Fibroblast of mammary gland (primary cell): ENCODE results near the gene ACTRT2.

Experiments
- DNase-seq: peaks from one replicate; pipeline ENCODE4 v3.0.0-alpha.2; 2010; ENCODE audit warnings: low read depth
- H3K4me3 ChIP-seq: 2 replicates; pipeline ENCODE4 v1.5.1; 2011; ENCODE audit warnings: low read depth, mild to moderate bottlenecking, low read length, moderate library complexity; ENCODE audit not compliant: control insufficient read depth
- TF ChIP-seq, protein P1 (sequence below): conservative IDR thresholded peaks from 2 replicates; pipeline ENCODE4 v1.5.1; 2011; ENCODE audit warnings: low read depth, low read length, inconsistent platforms; ENCODE audit not compliant: control insufficient read depth, insufficient read depth

ACTRT2 gene

DNA sequence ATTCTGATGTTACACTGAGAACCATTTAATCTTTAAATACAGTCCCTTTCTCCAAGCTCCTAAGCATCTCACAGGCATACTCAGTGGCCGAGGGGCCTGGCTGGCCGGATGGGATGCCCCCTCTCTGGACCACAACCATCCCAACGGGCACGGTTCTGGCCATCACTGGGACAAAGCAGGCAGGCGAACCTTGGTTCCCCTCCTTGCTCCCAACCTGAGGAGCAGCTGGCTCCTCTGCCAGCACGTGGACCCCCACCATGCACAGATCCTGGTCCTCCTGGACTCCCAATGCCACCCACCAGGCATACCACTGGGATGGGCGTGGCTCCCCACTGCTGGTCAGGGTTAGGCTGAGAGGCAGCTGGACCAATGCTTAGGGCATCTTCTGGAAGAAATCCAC is 27.9 kb downstream of the ACTRT2 start:
- TF ChIP-seq, protein P1, sequence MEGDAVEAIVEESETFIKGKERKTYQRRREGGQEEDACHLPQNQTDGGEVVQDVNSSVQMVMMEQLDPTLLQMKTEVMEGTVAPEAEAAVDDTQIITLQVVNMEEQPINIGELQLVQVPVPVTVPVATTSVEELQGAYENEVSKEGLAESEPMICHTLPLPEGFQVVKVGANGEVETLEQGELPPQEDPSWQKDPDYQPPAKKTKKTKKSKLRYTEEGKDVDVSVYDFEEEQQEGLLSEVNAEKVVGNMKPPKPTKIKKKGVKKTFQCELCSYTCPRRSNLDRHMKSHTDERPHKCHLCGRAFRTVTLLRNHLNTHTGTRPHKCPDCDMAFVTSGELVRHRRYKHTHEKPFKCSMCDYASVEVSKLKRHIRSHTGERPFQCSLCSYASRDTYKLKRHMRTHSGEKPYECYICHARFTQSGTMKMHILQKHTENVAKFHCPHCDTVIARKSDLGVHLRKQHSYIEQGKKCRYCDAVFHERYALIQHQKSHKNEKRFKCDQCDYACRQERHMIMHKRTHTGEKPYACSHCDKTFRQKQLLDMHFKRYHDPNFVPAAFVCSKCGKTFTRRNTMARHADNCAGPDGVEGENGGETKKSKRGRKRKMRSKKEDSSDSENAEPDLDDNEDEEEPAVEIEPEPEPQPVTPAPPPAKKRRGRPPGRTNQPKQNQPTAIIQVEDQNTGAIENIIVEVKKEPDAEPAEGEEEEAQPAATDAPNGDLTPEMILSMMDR: no peak
- DNase-seq: no peak
- H3K4me3 ChIP-seq: no peak overlapping the region

DNA sequence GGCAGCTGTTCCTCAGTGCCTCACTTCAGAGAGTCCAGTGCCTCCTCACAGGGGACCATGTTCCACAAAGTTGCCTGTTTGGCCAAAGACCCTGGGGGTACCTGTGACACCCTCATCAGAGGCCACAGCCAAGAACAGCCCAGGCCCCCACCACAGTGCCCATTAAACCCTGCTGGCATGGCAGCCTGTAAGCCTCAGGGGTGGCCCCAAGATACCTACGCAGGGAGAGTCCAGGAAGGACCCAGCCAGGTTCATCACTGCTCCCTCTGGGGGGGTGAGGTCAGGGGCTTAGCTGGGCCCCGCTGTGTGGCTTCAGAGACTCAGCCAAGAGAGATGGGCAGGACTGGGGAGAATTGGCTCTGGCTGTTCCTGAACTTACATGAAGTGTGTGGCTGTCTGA is 28.6 kb downstream of the ACTRT2 start:
- H3K4me3 ChIP-seq: no peak overlapping the region
- no peak for DNase-seq
- TF ChIP-seq, protein P1: no peak

DNA sequence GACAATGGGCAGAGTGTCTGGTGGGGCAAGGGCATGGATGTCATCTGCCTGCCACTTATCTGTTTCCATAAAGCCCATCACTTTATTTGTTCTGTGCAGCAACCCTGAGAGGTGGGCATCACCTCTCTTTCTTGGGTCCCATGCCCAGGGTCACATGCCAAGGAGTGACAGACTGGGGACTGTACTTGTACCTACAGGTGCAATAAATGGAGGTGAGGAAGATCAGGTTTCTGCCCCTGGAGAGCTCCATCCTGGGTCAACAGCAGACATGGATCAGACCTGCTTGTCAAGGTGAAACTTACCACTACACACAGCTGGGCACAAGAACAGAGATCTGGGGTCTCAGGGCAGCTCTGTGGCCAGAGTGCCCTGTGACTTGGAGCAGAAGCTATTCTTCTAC is 29.3 kb downstream of the ACTRT2 start:
- TF ChIP-seq, protein P1: no peak
- DNase-seq: no peak
- H3K4me3 ChIP-seq: no peak overlapping the region

DNA sequence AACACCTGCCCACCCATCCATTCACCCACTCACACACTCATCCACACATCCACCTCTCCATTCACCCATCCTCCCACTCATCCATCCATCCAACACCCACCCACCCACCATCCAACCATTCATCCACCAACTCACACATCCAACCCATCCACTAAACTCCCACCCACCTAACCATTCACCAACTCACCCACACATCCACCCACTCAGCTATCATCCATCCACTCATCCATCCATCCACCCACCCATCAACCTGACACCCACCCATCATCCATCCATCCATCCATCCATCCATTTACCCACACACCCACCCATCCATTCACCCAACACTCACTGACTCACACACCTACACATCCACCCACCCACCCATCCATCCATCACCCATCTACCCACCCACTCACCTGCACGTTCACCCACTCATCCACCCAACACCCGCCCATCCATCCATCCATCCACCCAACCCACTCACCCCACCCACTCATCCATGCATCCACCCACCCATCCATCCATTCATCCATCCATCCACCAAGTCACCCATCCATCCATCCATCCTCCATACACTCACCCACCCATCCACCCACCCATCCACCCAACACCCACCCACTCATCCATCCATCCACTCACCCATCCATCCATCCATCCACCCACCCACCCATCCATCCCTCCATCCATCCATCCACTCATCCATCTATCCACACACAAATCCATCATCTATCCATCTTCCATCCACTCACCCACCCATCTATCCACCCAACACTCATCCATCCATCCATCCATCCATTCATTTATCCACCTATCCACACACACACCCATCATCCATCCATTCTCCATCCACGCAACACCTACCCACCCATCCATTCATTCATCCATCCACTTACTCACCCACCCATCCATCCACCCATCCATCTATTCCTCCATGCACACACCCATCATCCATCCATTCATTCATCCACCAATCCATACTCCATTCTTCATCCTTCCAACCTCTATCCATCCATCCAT is 30.3 kb downstream of the ACTRT2 start:
- no peak overlapping the region for H3K4me3 ChIP-seq
- TF ChIP-seq, protein P1: no peak
- no peak for DNase-seq

DNA sequence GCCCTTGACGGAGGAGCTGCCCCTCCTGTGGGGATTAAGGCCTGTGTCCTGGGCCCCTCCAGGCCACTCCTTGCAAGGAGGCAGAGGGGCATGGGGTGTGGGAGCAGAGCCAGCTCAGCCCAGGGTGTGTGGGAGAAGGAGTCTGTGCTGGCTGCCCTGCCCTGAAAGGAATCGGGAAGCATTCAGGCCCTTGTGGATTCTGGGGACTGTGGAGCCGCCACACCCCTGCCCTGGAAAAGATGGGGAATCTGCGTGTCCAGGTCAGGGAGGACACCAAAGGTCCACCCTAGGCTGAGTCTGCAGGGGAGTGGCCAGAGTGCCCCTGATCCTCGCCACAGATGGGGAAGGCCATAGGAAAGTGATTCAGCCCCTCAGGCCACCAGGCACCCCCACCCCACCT is 31.2 kb downstream of the ACTRT2 start:
- DNase-seq: no peak
- H3K4me3 ChIP-seq: no peak overlapping the region
- TF ChIP-seq, protein P1: no peak

DNA sequence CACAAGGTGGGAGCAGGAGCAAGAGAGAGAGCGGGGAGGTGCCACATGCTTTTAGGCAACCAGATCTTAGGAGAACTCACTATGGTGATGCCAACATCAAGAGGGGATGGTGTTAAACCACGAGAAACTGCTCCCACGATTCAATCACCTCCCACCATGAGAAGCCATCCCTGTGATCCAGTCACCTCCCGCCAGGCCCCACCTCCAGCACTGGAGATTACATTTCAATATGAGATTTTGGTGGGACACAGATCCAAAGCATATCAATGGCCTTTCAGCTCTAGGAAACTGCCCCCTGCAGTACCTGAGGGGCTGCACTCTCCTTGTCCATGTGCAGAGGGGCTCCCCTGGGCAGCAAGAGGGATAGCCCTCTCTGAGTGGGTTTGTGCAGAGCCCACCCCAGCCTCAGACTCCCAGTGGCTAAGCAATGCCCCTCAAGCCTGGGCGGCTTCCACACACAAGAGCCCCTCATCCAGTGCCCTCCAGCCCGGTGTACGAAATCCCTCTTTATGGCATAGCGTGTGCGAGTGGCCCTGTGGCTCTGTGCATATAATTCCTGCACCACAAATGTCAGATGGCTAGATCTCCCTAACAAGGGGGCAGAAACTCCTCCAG is 32.2 kb downstream of the ACTRT2 start:
- no peak overlapping the region for H3K4me3 ChIP-seq
- TF ChIP-seq, protein P1: no peak
- no peak for DNase-seq
